ENCODE results near the gene HINFP. TPM values are rescaled to one million over a fixed set of nuclear protein-coding genes. Genes with fewer than 3 reads are reported as not detected.
A peak's percentile ranks its signal among the peaks of the same experiment; 100 is the strongest.

Gene HINFP
- polyA plus RNA-seq, 1 donor from 2014 or later = 50.0 TPM

DNA sequence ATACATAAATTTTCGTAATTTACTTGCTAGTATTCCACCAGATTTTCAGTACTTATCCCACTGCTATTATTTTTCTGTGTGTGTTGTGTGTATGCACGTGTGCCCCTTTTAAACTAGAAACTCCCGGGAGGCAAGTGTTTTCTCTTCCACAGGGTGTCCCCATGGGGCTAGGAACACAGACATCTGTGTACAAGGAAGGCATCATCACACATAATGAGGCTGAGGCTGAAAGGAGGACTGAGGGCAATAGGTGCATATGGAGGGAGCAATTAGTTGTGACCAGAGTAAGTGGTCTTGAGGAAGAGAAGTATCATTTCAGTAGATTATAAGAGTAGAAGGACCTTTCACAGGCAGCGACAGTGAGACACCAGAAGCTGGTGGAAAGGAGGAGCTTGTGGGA, 17.6 kb upstream of the HINFP start:
- no peak overlapping the region for H3K4me3 ChIP-seq (ENCODE audit: low read length)
- TF ChIP-seq EP300 (conservative IDR thresholded peaks at IDR 0.05; ENCODE audit: poor library complexity, severe bottlenecking) = no peak
- no peak for TF ChIP-seq POLR2AphosphoS5 (IDR thresholded peaks at IDR 0.05)
- no peak for TF ChIP-seq TAF1 (IDR thresholded peaks at IDR 0.05; ENCODE audit: low read depth)
- no peak for TF ChIP-seq RAD21 (conservative IDR thresholded peaks at IDR 0.05)
- TF ChIP-seq, protein P1, sequence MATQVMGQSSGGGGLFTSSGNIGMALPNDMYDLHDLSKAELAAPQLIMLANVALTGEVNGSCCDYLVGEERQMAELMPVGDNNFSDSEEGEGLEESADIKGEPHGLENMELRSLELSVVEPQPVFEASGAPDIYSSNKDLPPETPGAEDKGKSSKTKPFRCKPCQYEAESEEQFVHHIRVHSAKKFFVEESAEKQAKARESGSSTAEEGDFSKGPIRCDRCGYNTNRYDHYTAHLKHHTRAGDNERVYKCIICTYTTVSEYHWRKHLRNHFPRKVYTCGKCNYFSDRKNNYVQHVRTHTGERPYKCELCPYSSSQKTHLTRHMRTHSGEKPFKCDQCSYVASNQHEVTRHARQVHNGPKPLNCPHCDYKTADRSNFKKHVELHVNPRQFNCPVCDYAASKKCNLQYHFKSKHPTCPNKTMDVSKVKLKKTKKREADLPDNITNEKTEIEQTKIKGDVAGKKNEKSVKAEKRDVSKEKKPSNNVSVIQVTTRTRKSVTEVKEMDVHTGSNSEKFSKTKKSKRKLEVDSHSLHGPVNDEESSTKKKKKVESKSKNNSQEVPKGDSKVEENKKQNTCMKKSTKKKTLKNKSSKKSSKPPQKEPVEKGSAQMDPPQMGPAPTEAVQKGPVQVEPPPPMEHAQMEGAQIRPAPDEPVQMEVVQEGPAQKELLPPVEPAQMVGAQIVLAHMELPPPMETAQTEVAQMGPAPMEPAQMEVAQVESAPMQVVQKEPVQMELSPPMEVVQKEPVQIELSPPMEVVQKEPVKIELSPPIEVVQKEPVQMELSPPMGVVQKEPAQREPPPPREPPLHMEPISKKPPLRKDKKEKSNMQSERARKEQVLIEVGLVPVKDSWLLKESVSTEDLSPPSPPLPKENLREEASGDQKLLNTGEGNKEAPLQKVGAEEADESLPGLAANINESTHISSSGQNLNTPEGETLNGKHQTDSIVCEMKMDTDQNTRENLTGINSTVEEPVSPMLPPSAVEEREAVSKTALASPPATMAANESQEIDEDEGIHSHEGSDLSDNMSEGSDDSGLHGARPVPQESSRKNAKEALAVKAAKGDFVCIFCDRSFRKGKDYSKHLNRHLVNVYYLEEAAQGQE (IDR thresholded peaks at IDR 0.05; ENCODE audit: borderline replicate concordance) = no peak
- TF ChIP-seq SMC3 (conservative IDR thresholded peaks at IDR 0.05; ENCODE audit: poor library complexity) = no peak
- TF ChIP-seq EZH2 (IDR thresholded peaks at IDR 0.05; ENCODE audit: borderline replicate concordance, insufficient read depth, low read length, poor library complexity, severe bottlenecking) = no peak
- TF ChIP-seq, protein P2, sequence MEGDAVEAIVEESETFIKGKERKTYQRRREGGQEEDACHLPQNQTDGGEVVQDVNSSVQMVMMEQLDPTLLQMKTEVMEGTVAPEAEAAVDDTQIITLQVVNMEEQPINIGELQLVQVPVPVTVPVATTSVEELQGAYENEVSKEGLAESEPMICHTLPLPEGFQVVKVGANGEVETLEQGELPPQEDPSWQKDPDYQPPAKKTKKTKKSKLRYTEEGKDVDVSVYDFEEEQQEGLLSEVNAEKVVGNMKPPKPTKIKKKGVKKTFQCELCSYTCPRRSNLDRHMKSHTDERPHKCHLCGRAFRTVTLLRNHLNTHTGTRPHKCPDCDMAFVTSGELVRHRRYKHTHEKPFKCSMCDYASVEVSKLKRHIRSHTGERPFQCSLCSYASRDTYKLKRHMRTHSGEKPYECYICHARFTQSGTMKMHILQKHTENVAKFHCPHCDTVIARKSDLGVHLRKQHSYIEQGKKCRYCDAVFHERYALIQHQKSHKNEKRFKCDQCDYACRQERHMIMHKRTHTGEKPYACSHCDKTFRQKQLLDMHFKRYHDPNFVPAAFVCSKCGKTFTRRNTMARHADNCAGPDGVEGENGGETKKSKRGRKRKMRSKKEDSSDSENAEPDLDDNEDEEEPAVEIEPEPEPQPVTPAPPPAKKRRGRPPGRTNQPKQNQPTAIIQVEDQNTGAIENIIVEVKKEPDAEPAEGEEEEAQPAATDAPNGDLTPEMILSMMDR (IDR thresholded peaks at IDR 0.05; ENCODE audit: poor library complexity, severe bottlenecking) = no peak
- TF ChIP-seq MXI1 (conservative IDR thresholded peaks at IDR 0.05; ENCODE audit: poor library complexity, severe bottlenecking) = no peak
- H2AFZ ChIP-seq (ENCODE audit: low read depth, low read length) = no peak overlapping the region
- H3K9me3 ChIP-seq (ENCODE audit: low read length) = no peaks in the 10 kb centered on the region
- no peaks in the 10 kb centered on the region for H3K36me3 ChIP-seq (ENCODE audit: insufficient read depth, low read length)
- no peak overlapping the region for H3K9ac ChIP-seq (ENCODE audit: low read length)
- no peak overlapping the region for H3K4me2 ChIP-seq (ENCODE audit: low read length)
- no peaks in the 10 kb centered on the region for H3K79me2 ChIP-seq (replicated peaks; ENCODE audit: insufficient read depth, low read length)
- no peaks in the 10 kb centered on the region for H3K9me2 ChIP-seq (ENCODE audit: insufficient read depth, low read length)
- H3K27me3 ChIP-seq (ENCODE audit: insufficient read depth, low read depth, low read length) = no peaks in the 10 kb centered on the region
- no peaks in the 10 kb centered on the region for H3F3A ChIP-seq (ENCODE audit: insufficient read depth, low read length, poor library complexity, severe bottlenecking)
- no peak overlapping the region for H3K27ac ChIP-seq (ENCODE audit: low read length)
- no peaks in the 10 kb centered on the region for H4K20me1 ChIP-seq (ENCODE audit: insufficient read depth)

DNA sequence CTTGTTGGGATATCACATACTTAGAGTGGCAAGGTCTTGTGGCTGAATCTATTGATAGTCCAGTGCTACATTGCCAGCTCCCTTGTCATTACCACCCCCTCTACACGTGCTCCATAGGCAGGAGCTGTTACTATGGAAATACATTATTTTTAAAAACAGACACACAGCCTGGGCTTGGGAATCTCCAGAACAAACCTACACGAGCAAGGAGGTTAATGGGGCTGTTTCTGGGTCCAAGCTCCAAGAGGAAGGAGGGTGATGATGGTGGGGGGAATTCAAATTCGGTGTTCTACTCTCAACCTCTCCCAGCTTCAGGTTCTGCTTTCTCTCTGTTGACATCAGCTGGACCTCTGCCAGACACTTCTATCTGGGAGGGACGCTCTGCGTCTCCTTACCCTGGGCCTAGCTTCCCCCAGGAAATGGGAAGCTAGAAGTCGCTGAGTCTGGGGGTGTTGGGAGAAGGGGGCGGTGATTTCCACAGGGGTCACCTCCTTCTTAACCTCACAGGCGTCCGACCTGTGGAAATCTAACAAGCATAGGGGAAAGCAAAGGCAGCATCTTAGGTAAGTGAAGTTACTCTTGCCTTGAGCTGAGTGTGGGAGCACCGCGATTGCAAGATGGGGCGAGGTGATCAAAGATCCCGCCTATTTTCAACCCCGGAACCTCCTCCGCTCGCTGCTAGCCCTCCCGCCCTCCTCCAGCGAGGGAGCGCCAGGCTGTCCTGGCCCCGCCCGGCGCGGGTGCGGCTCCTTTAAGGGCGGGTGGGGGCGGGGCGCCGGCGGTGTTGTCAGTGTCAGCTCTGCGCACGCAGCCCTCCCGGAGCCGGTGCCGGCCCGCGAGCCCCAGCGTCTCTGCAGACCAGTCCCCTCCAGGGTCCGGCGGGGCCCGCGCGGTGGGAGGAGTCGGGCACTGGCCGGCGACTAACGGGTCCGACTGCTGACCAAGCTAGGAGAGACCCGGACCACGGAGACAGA, 14.5 kb upstream of the HINFP start, which contains the start of gene C2CD2L:
Gene C2CD2L (plus strand): TSS at position 781 of the 974 bp plus-strand sequence. CDS start 398 bp downstream, outside the sequence.
- Histone ChIP-seq H3K27ac (ENCODE audit: low read length) (peak within 1 kb of the TSS; percentile 18), H3F3A (ENCODE audit: insufficient read depth, low read length, poor library complexity, severe bottlenecking) (no peaks in the 10 kb centered on the region), H3K4me3 (ENCODE audit: low read length) (peak within 1 kb of the TSS; percentile 89), H3K4me2 (ENCODE audit: low read length) (peak within 1 kb of the TSS; percentile 92), H2AFZ (ENCODE audit: low read depth, low read length) (peak within 1 kb of the TSS; percentile 75), H3K9me2 (ENCODE audit: insufficient read depth, low read length) (no peaks in the 10 kb centered on the region), H4K20me1 (ENCODE audit: insufficient read depth) (no peaks in the 10 kb centered on the region), H3K36me3 (ENCODE audit: insufficient read depth, low read length) (no peaks in the 10 kb centered on the region), H3K79me2 (replicated peaks; ENCODE audit: insufficient read depth, low read length) (no peaks in the 10 kb centered on the region), H3K9me3 (ENCODE audit: low read length) (no peaks in the 10 kb centered on the region), H3K27me3 (ENCODE audit: insufficient read depth, low read depth, low read length) (no peaks in the 10 kb centered on the region), H3K9ac (ENCODE audit: low read length) (peak within 1 kb of the TSS; percentile 75)
- TF ChIP-seq POLR2AphosphoS5 (IDR thresholded peaks at IDR 0.05) (peak; percentile 45), TAF1 (IDR thresholded peaks at IDR 0.05; ENCODE audit: low read depth) (peak; percentile 45)
- TF ChIP-seq, protein P1 (IDR thresholded peaks at IDR 0.05; ENCODE audit: borderline replicate concordance) = no peak
